Mammary epithelial cell (primary cell): ENCODE measurements around the gene UQCC3.

ENCODE experiments used
- CTCF ChIP-seq, 2 donors: IDR thresholded peaks in 1 of 2; conservative IDR thresholded peaks in 1 of 2; 2 replicates each; pipeline ENCODE4 v1.5.1; 2011 to 2012; ENCODE audit warnings: inconsistent platforms in 2 of 2, low read length in 2 of 2, mild to moderate bottlenecking in 2 of 2, control low read depth in 1 of 2, low read depth in 1 of 2; ENCODE audit not compliant: insufficient read depth in 1 of 2; ENCODE audit errors: extremely low read depth in 1 of 2
- EZH2 ChIP-seq: IDR thresholded peaks from 2 replicates; pipeline ENCODE4 v1.6.1; 2012; ENCODE audit warnings: low read length, inconsistent platforms, borderline replicate concordance

DNA sequence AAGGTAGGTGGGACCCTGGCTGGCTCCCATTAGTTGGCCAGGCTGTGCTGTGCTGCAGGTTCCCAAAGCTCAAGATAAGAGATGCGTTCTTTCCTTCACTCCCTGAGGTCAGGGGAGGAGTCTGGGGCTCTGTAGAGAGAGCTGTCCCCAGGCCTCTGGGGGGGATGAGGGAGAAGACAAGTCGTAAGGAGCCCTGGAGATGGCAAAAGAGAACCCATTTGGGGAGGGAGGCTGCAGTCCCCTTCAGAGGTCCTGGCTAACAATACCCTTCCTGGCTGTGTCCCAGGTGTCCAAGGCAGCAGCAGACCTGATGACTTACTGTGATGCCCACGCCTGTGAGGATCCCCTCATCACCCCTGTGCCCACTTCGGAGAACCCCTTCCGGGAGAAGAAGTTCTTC is 36.9 kb downstream of the UQCC3 start:
- TF ChIP-seq CTCF (conservative IDR thresholded peaks at IDR 0.05 in 1 of 2, IDR thresholded peaks at IDR 0.05 in 1 of 2; ENCODE audit: extremely low read depth in 1 of 2, insufficient read depth in 1 of 2, low read depth in 1 of 2, low read length in 2 of 2) (no peak), EZH2 (no peak)
